M059J (cell line): ENCODE results near the gene DNAJB6. TPM values are rescaled to one million over a fixed set of nuclear protein-coding genes. Genes with fewer than 3 reads are reported as not detected.

Source experiments
- DNase-seq: peaks from one replicate; pipeline ENCODE4 v3.0.0-alpha.2; 2012; ENCODE audit warnings: low read depth
- total RNA-seq: library from RNA; depleted of rRNA; stranded (reverse); fragments of >200 nt; shearing (Covaris generic); gene quantifications from 2 replicates; pipeline ENCODE4 v1.2.3, GENCODE V29; 2014; rRNA removed

DNAJB6 gene
- total RNA-seq, 1 experiment from 2014 or later: 118 TPM

DNA sequence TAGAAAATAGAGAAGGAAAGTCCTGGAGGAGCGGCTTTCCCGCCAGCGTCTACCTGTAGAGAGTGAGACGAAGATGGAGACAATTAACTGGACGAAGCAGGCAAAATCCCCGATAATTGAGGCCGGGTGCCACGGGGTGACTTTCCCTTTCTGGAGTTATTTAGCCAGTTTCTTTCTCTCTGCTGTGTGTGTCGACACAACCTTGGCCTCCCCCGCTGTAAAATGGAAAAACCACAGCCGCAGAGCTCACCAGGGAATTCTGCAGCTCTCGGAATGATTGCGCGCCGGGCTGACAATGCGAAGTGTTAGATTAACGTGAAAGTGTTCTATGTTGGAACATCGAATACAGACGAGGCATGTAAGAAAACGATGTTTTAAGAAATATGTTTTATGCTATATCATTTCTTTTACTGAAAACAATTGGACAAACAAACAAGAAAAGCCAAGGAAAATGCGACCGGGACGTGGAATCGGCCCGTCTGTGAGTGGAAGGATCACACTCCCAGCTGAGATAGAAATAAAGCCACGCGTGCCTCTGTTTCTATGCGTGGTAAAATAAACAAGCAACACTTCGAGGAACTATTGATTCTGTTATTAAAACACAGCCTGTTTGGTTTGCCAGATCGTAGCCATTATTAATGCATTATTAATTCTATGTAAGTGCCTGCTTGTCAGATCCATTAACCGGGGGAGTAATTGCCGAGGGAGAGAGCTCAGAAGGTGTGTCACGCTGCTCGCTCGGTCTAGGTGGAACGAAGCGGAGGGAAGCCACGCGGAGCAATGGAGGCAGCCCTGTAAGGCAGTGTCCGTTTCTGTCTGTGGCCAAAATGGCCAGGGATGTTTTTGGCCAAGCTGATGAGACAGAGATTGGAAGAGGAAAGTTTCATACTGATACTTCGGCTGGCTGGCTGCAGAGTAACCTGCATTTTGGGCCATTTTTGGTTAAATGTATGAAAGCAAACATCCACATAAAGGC lies 129.4 kb downstream of the DNAJB6 start:
- no peak for DNase-seq

- DNase-seq: no peak
These were observed 130.1 kb downstream of the DNAJB6 start for GRCh38 chr7:157466867-157467261.

Other genes starting within 250 kb of the DNAJB6 start
- gene UBE3C, start 198.1 kb upstream of the DNAJB6 start, total RNA-seq: 47.1 and 72.7 TPM in 2 replicates